Central memory CD8-positive, alpha-beta T cell (primary cell): Measurements from ENCODE around the gene TGM3.

Experiments used
- ATAC-seq: fragments of 150-1000 bp; cut with Tn5 transposase; replicated peaks from 2 replicates; pipeline ENCODE4 v1.10.0; 2022; ENCODE audit warnings: mild to moderate bottlenecking, moderate FRiP score, moderate number of reproducible peaks; ENCODE audit not compliant: poor library complexity, severe bottlenecking; ENCODE audit errors: extremely low read depth
- DNase-seq, 2 donors: peaks; one replicate each; pipeline ENCODE4 v3.0.0; 2021; ENCODE audit warnings: low spot score in 2 of 2
- H3K27ac Mint-ChIP-seq: one replicate; pipeline ENCODE4 v1.8.0; 2022; ENCODE audit warnings: low read depth, mild to moderate bottlenecking, moderate library complexity, mixed read lengths
- H3K27me3 Mint-ChIP-seq: one replicate; pipeline ENCODE4 v1.8.0; 2022; ENCODE audit warnings: mixed read lengths
- H3K36me3 Mint-ChIP-seq: one replicate; pipeline ENCODE4 v1.8.0; 2022; ENCODE audit warnings: mild to moderate bottlenecking, moderate library complexity, mixed read lengths; ENCODE audit not compliant: insufficient read depth
- H3K4me1 Mint-ChIP-seq: one replicate; pipeline ENCODE4 v1.8.0; 2022; ENCODE audit warnings: mixed read lengths
- H3K4me3 Mint-ChIP-seq: one replicate; pipeline ENCODE4 v1.8.0; 2022; ENCODE audit warnings: mild to moderate bottlenecking, moderate library complexity, mixed read lengths
- H3K9me3 Mint-ChIP-seq: one replicate; pipeline ENCODE4 v1.8.0; 2022; ENCODE audit warnings: mixed read lengths

Gene TGM3

DNA sequence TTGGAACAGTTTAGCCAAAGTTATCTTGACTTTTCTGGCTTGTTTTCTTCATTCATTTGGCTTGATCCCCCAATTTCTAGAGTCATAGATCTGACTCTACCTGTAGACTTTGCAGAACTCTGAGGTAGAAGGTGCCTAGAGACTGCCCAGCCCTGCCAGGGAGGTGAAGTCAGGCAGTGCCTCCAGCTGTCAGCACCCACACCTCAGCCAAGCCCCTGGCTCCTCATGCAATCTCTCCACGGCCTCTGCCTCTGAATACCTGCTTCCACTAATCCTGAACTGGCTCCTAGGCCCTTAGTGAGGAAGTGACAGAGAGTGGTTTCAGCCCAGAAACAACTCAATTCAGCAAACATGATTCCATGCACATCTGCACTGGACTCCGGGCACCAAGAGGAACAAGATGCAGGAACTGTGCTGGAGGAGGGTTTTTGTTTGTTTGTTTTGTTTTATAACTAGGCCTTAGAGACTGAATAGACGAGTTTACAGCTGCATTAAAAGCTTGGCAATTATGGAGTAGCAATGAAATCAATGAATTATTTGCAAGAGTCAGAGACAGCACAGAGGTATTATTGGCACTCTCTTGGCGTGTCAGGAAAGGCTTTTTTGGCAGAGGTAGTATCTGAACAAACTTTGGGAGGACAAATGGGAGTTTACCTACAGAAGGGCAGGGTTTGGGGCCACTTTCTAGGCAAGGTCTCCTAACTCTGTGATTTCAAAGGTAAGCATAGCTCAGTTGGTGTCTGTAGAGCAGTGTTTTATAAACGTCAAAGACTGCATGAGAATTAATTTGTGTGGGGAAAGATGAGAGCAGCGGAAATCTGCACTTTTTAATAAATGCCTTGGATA lies 25.2 kb downstream of the TGM3 start:
- no peaks in the 10 kb centered on the region for H3K4me1 Mint-ChIP-seq
- no peak for DNase-seq
- H3K4me3 Mint-ChIP-seq = no peak overlapping the region
- H3K9me3 Mint-ChIP-seq = no peaks in the 10 kb centered on the region
- no peak overlapping the region for H3K27ac Mint-ChIP-seq
- H3K36me3 Mint-ChIP-seq = no peaks in the 10 kb centered on the region
- ATAC-seq = no peak
- peaks cover 58% of the 10 kb centered on the region for H3K27me3 Mint-ChIP-seq

DNA sequence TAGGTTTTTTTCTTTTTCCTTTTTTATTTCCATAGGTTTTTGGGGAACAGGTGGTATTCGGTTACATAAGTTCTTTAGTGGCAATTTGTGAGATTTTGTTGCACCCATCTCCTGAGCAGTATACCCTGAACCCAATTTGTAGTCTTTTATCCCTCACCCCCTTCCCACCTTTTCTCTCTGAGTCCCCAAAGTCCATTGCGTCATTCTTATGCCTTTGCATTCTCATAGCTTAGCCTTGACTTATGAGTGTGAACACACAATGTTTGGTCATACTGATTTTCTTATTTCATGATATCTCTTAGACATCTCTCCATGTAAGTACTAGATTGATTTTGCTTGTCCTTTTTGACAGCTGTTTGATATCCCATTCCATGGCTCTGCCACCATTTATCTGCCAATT lies 27.2 kb downstream of the TGM3 start:
- ATAC-seq (no peak), DNase-seq (no peak)
- Mint-ChIP-seq H3K4me3 (no peak overlapping the region), H3K36me3 (no peaks in the 10 kb centered on the region), H3K27me3 (peaks cover 68% of the 10 kb centered on the region), H3K27ac (no peak overlapping the region), H3K9me3 (no peaks in the 10 kb centered on the region), H3K4me1 (no peaks in the 10 kb centered on the region)

DNA sequence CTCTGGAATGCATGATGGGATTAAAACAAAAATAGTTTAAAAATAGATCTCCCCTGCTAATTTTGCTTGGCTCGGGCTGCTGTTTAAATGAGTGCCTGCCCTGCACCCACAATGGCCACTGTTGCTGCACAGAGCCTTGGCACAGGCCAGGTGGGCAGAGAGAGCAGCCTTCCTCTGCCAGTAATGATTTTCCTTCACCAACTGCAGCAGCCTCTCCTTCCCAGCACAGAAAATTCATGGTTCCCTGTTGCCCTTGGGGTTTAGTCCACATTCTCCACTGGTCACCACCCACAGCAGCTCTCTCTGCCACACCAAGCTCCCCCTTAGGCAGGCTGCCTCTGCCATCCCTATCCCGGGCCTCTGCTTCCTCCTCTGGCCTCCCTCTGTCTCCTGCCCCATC lies 30.2 kb downstream of the TGM3 start:
- H3K27ac Mint-ChIP-seq = peak overlapping the region; percentile 81
- DNase-seq = no peak
- H3K27me3 Mint-ChIP-seq = peaks cover 75% of the 10 kb centered on the region
- H3K9me3 Mint-ChIP-seq = no peaks in the 10 kb centered on the region
- H3K4me1 Mint-ChIP-seq = no peaks in the 10 kb centered on the region
- no peak overlapping the region for H3K4me3 Mint-ChIP-seq
- H3K36me3 Mint-ChIP-seq = no peaks in the 10 kb centered on the region
- no peak for ATAC-seq

DNA sequence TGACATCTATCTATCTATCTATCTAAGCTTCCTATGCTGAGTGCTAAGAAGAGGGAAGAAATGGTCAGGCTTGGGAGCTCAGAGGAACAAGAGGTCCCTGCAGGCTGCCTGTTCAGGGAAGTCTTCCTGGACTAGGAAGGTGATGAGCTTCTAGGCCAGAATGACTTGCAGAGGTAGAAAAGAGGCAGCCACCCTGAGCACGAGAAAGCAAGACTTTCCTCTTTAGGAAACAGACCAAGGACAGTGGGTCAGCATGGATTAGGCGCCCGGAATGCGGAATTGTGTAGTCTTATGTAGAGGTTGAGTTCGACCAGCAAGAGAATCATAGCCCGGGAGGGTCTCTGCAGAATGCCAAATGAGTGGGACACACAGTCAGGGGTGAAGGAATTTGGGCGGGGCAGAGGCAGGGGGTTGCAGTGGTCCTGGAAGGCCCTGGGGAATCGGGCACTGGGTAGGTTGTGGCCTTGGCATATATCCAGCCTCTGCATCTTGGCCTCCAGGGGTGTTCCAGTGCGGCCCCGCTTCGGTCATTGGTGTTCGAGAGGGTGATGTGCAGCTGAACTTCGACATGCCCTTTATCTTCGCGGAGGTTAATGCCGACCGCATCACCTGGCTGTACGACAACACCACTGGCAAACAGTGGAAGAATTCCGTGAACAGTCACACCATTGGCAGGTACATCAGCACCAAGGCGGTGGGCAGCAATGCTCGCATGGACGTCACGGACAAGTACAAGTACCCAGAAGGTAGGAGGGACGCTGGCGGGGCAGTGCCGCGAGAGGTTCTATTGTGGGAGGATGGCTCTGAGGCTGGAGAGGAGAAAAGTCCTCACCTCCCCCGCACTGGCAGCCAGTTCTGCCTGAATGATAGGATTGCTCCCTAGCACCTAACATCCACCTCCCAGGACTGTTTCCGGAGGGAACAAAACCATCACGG lies 32.1 kb downstream of the TGM3 start:
- no peaks in the 10 kb centered on the region for H3K9me3 Mint-ChIP-seq
- no peaks in the 10 kb centered on the region for H3K4me1 Mint-ChIP-seq
- H3K4me3 Mint-ChIP-seq = no peak overlapping the region
- ATAC-seq = no peak
- H3K27me3 Mint-ChIP-seq = peaks cover 76% of the 10 kb centered on the region
- no peak for DNase-seq
- no peaks in the 10 kb centered on the region for H3K36me3 Mint-ChIP-seq
- no peak overlapping the region for H3K27ac Mint-ChIP-seq

DNA sequence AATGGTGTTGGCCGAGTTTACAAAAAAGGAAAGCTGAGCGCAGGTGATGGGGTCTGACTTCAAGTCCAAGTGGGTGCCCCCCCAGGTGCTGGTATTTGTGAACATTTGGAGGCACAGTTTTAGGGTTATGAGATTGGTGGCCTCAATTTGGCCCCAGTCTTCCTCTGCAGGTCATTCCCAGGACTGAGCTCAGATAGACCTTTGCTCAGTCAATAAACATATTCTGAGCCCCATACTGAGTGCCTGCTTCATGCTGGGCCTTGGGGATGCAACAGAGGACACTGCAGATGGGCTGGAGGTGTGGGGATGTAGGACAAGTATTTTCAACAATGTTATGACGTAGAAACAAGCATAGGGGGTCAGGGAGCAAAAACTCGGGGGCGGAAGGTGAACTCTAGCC lies 33.5 kb downstream of the TGM3 start:
- no peaks in the 10 kb centered on the region for H3K4me1 Mint-ChIP-seq
- no peak overlapping the region for H3K4me3 Mint-ChIP-seq
- peaks cover 76% of the 10 kb centered on the region for H3K27me3 Mint-ChIP-seq
- no peaks in the 10 kb centered on the region for H3K36me3 Mint-ChIP-seq
- DNase-seq = no peak
- no peaks in the 10 kb centered on the region for H3K9me3 Mint-ChIP-seq
- ATAC-seq = no peak
- H3K27ac Mint-ChIP-seq = no peak overlapping the region

DNA sequence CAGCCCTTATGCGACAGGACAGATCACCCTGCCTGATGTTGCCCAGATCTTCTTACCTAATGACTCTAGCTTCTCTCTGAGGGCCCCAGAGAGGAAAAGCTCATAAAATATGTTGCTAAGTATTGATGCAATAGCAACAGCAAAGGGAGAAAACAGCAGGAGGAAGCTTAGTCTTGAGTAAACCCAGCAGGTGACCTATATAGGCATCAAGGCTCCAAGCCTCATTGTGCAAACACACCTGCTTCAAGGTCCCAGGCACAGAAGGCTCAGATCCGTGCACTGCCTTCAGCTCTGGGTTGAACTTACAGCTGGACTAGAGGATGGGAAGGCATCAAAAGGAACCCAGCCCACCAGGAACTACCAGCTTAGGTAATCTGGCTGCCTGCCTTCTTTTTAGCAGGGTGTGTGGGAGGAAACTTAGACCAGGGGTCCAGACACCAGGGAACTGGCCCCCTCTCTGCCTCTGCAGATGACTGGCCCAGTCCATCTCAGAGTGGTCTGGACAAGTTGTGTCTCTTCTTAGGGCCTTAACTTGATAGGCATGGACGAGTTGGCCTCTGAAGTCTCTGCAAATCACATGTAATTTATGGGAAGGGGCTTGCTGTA lies 34.4 kb downstream of the TGM3 start:
- Mint-ChIP-seq H3K9me3 (no peaks in the 10 kb centered on the region), H3K27ac (no peak overlapping the region), H3K36me3 (no peaks in the 10 kb centered on the region), H3K27me3 (peaks cover 67% of the 10 kb centered on the region), H3K4me3 (no peak overlapping the region), H3K4me1 (no peaks in the 10 kb centered on the region)
- DNase-seq (no peak), ATAC-seq (no peak)

DNA sequence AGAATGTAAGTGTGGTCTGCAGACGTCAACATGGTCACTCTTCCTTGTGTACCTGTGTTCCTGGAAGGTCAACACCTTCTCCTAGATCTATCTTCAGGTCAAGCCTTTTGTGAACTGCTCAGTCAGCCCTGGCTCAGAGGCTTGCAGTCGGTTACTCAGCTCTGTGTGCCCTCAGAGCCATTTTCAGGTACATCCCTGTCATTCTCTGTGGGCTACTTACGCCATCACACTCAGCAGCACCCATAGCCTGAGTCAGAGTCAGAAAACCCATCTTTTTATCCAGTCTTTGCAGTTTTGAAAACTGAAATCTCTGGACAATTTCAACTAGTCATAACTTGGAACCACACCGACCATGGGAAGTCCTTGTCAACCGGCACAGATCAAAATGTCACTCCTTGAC lies 35.3 kb downstream of the TGM3 start:
- ATAC-seq = no peak
- Mint-ChIP-seq H3K4me1 (no peaks in the 10 kb centered on the region), H3K27ac (no peak overlapping the region), H3K27me3 (peaks cover 58% of the 10 kb centered on the region), H3K36me3 (no peaks in the 10 kb centered on the region), H3K4me3 (no peak overlapping the region), H3K9me3 (no peaks in the 10 kb centered on the region)
- no peak for DNase-seq

DNA sequence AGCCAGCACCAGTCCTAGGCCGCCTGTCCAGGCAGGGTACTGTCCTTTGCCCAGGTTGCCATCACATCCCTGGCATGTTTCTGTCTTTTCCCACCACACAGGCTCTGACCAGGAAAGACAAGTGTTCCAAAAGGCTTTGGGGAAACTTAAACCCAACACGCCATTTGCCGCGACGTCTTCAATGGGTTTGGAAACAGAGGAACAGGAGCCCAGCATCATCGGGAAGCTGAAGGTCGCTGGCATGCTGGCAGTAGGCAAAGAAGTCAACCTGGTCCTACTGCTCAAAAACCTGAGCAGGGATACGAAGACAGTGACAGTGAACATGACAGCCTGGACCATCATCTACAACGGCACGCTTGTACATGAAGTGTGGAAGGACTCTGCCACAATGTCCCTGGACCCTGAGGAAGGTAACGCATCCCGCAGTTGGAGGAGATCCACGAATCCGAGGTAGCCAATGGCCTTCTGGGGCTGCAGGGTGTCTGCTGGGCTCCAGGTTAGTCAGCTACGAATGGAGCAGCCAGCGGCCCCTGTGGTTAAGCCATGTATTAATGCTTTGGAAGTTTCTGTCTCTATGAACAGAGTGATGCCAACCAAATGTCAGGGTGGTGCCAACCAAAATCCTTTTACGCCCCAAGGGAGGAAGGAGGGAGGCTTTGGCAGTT lies 36.2 kb downstream of the TGM3 start:
- H3K4me1 Mint-ChIP-seq = no peaks in the 10 kb centered on the region
- H3K27me3 Mint-ChIP-seq = peaks cover 48% of the 10 kb centered on the region
- no peak overlapping the region for H3K4me3 Mint-ChIP-seq
- no peaks in the 10 kb centered on the region for H3K36me3 Mint-ChIP-seq
- ATAC-seq (no peak), DNase-seq (no peak)
- H3K27ac Mint-ChIP-seq = no peak overlapping the region
- H3K9me3 Mint-ChIP-seq = no peaks in the 10 kb centered on the region

DNA sequence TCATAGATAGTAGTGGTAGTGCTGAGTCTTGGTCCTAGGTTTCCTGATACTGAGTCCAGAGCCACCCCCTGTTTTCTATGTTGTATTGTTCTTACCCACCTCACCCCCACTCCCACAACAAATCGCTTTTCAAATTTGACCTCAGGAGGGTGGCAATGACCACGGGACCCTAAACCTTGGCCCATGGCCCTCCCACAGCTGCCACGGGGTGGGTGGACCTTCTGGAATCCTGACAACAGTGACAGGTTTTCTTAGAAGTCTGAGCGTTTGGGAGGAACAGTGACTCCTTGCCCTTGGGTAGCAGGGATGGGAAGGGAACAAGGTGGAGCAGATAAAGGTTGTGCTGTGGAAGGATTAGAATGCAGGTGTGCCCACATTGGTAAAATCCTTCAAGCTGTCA lies 36.9 kb downstream of the TGM3 start:
- H3K4me1 Mint-ChIP-seq = no peaks in the 10 kb centered on the region
- H3K27ac Mint-ChIP-seq = no peak overlapping the region
- H3K36me3 Mint-ChIP-seq = no peaks in the 10 kb centered on the region
- H3K4me3 Mint-ChIP-seq = no peak overlapping the region
- peaks cover 42% of the 10 kb centered on the region for H3K27me3 Mint-ChIP-seq
- no peaks in the 10 kb centered on the region for H3K9me3 Mint-ChIP-seq
- DNase-seq (no peak), ATAC-seq (no peak)

DNA sequence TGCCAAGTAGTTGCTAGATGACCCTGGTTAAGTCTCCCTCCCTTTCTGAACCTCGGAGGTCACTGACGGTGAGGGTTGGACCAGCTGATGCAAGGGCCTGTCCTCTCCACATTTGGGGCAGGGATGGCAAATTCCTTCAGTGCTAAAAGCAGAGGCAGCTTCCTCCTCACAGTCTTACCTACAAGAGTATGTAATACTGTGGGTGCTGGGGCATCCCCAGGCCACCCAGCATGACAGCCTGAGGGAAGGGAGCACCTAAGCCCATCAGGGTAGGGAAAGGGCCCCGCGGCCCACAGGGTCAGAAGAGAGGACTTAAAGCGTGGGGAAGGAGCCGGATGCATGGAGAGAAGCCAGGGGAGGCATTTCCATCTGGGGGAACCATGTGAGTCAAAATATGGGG lies 38.0 kb downstream of the TGM3 start:
- no peaks in the 10 kb centered on the region for H3K36me3 Mint-ChIP-seq
- peaks cover 33% of the 10 kb centered on the region for H3K27me3 Mint-ChIP-seq
- H3K9me3 Mint-ChIP-seq = no peaks in the 10 kb centered on the region
- DNase-seq = no peak
- no peak for ATAC-seq
- H3K4me3 Mint-ChIP-seq = no peak overlapping the region
- no peak overlapping the region for H3K27ac Mint-ChIP-seq
- no peaks in the 10 kb centered on the region for H3K4me1 Mint-ChIP-seq

DNA sequence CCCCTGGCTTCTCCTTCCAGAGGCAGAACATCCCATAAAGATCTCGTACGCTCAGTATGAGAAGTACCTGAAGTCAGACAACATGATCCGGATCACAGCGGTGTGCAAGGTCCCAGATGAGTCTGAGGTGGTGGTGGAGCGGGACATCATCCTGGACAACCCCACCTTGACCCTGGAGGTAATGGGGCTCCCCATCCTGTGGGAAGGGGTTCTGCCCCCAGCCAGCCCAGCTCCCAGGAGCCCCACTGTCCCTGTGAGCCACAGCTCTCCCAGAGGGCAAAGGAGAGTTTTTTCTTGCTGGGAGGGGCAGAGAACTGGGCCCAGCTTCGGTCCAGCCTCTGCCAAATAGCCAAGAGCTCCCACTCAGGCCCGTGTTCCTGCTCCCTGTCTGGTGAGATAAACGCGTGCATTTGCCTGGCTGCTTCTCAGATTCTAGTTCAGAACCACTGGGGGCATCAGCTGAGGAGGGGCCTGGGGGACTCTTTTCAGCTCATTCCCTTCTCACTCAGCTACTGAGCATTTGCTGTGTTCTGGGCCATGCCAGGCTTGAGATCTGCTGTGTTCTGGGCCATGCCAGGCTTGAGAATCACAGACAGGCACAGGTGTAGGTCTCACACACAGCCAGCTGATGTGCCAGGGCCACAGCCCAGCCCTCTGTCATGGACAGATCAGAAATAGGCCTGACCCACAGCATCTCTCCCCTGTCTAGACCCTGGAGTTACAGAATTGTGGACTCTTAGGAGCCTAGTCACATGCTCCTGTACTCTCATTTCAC lies 39.5 kb downstream of the TGM3 start:
- Mint-ChIP-seq H3K4me3 (no peak overlapping the region), H3K9me3 (no peaks in the 10 kb centered on the region), H3K36me3 (no peaks in the 10 kb centered on the region), H3K27me3 (peaks cover 33% of the 10 kb centered on the region), H3K27ac (no peak overlapping the region), H3K4me1 (no peaks in the 10 kb centered on the region)
- ATAC-seq (no peak), DNase-seq (no peak)

DNA sequence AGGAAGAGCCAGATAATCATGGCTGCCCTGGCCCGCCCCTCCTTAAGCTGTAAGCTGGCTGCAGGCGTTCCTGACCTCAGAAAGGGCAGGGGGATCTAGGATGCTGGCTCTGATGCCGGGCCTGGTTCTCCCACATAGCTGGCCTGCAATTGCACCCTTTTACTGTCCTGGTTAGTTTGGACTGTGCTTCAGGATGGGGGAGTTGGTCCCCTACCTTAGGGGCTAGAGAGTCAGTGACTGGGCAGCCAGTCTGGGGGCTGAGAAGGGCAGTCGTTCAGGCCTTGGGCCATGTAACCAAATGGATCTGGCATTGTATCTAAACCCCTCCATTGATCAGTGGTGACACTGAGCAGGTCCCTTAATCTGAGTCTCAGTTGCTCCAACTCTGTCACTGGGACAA lies 40.7 kb downstream of the TGM3 start:
- no peaks in the 10 kb centered on the region for H3K9me3 Mint-ChIP-seq
- DNase-seq = no peak
- no peak overlapping the region for H3K4me3 Mint-ChIP-seq
- H3K36me3 Mint-ChIP-seq = no peaks in the 10 kb centered on the region
- no peaks in the 10 kb centered on the region for H3K4me1 Mint-ChIP-seq
- no peak overlapping the region for H3K27ac Mint-ChIP-seq
- peaks cover 44% of the 10 kb centered on the region for H3K27me3 Mint-ChIP-seq
- no peak for ATAC-seq
